ENCODE results near the gene VDR. TPM values are rescaled to one million over a fixed set of nuclear protein-coding genes. Genes with fewer than 3 reads are reported as not detected.

Gene VDR
- total RNA-seq, 1 donor from 2014 or later, result 17.6 TPM

DNA sequence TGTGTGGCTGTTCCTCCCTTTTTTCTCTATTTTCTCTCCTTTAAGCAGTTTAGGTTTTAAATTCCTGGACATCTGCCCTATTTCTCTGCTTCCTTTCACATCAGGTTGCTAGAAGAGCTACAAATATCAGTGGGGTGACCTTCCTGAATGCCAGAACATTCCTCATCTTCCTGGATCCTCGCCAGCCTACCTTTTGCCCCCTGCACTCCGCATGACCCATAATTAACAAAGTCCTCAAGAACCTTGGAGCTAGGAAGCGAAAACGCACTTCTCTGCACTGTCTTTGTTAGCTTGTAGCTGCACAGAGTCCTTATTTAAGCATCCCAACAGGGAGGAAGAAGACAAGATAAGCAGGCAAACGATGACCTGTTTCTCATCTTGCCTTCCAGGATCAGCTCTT, 30.5 kb downstream of the VDR start:
- no peak for DNase-seq (ENCODE audit: low read depth)

DNA sequence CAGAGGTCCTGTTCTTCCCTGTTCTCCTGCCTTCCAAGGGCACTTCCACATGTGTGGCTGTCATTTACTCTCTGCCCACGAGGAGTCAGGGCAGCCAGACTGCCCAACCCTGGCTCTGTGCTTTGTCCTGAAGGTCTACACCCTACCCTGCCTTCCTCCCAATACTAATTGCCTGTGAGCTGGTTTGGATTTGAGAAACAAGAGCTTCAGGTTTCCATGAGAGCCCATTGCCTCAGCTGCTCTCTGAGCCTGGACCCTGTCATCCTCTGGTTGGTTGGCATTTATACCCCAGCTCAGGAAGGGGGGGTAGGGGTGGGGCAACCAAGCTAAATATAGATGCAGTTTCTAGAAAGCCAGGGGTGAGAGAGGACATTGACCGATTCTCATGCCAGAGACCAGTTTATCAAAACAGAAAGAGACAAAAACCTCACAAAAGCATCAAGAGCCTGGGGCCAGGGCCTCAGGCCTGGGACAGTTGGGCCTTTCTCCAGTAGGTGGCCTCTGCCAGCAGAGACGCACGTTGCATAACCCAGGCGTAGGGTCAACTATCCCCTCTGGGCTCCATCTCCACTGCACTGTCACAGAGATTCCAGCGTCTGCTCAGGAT, 34.5 kb downstream of the VDR start:
- peak; percentile 96 for DNase-seq (ENCODE audit: low read depth)

DNA sequence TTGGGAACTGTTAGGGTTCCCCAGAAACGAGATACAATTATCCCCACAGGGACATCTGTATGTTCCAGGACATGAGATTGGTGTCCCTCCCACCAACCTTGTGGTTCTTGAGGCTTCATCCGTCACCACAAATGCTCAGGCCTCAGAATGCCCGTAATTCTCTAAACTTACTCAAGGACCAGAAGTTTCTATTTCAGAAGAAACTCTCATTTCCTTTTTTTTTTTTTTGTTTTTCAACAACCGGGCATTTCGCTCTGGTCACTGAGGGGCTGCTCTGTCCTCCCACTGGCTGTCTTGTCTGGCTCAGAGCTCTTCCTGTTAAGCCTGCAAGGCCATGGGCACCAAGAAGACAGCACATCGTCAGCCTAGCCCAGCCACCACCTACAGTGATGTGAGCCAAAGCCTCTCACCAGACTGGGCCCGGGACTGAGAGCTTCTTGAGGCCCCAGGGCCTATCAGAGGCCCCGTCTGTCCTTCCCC, 36.2 kb downstream of the VDR start:
- DNase-seq (ENCODE audit: low read depth), result peak; percentile 49

DNA sequence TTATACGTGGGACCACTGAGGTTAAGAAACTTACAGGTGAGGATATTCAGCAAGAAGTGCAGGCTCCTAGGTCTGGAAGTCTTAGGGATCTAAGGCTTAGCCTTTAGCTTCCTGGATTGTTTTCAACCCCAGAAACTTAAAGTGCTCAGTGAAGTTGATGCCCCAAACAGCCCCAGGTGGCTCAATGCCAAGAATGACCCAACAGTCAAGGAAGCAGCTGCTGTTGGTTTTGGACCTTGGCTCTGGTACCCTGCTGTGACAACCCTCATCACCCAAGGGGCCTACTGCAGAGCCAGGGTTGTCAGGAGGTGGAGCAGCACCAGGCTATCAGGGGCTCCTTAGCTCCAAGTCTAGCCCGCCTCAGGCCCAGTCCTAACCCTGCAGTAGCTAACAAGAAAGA, 36.8 kb downstream of the VDR start:
- DNase-seq (ENCODE audit: low read depth), result peak; percentile 77

DNA sequence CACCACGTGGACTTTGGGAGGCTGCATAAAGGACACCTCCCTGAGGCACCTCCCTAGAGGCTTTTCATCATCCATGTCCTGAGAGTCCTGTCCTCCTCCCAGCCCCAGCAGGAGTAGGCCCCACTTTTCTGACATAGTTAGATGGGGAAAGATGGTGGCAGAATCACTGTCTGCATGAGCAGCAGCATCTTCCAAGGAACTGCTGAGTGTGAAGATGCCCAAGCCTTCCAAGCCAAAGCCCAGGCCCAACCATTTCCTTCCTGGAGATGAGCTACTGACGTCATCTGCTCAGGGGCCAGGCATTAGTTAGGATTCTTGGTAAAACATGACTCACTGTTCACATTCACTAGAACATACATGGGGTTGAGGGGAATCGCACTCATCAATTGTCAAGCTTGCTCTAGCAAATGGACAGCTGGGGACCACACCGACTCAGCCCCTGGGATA, 37.3 kb downstream of the VDR start:
- DNase-seq (ENCODE audit: low read depth), result peak; percentile 50

DNA sequence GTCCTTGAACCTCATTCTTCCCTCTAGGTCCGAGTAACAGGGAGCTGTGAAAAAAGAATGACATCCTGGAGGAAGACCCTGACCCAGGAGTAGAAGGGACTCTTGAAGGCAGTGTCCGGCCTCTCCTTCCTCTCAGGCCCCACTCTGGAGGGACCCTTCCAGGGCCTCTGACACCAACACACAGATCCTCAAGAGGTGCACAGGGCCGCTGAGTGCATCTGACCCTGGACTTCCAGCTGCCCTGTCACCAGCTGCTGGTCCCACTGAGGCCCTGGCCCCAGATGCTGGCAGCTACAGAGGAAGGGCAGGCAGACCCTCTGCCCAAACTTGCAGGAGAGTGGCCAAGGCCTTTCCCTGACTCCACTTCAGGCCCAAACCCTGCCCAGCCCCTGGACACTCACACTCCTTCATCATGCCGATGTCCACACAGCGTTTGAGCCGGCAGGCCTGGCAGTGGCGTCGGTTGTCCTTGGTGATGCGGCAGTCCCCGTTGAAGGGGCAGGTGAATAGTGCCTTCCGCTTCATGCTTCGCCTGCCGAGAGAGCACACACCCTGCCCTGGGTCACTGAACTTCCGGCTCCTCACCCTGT, 40.1 kb downstream of the VDR start:
- DNase-seq (ENCODE audit: low read depth), result no peak

DNA sequence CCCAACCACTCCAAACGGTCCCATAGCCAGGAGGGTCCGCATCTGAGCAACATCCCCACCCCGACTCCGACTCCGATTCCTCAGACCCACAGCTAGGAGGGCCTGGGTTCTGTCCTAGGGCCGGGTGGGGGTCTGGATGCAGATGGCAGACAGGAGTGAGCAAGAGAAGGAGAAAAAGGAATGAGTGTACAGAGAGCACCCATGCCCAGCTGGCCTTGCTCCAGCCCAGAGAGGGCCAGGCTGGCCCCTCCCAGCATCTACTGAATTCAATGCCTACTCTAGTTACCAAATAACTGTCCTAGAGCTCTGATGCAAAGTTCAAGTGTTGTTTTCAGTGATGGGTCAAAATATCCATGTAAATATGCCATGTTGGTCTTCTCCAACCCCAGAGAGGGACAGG, 40.8 kb downstream of the VDR start:
- no peak for DNase-seq (ENCODE audit: low read depth)

DNA sequence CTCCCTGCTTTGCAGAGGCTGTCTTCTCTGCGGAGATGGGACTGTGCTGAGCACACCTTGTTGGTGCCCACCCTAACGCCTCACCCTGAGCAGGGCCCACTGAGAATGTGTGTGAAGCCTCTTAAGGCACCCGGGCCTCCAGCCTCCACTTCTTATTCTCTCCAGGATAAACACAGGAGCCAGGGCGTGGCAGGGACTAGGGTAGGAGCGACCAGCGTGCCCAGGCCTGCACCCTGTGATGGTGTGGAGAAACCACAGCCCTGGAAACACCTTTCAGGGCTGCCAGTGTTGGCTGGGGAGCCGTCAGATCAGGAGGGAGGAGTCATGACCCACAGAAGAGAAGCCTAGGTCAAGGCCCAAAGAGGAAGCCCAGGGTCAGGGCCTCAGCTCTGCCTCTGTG, 41.3 kb downstream of the VDR start:
- DNase-seq (ENCODE audit: low read depth), result no peak

DNA sequence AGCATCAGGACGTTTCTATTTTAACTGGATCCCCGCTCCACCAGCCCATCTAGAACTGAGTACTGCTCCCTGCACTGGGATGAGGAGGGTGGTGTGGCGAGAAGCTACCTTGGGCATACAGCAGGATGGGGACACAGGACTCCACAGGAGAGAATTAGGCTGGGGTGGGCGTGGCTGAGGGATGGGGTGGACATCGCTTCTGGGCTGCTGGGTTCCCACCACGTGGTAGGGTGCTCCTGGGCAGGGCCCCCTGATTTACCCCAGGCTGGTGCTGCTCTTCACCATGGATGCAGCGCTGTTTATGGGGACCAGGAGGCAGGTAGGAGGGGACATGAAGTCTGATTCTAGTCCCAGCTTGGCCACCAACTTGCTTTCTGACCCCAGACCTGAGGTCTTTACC, 41.9 kb downstream of the VDR start:
- no peak for DNase-seq (ENCODE audit: low read depth)

DNA sequence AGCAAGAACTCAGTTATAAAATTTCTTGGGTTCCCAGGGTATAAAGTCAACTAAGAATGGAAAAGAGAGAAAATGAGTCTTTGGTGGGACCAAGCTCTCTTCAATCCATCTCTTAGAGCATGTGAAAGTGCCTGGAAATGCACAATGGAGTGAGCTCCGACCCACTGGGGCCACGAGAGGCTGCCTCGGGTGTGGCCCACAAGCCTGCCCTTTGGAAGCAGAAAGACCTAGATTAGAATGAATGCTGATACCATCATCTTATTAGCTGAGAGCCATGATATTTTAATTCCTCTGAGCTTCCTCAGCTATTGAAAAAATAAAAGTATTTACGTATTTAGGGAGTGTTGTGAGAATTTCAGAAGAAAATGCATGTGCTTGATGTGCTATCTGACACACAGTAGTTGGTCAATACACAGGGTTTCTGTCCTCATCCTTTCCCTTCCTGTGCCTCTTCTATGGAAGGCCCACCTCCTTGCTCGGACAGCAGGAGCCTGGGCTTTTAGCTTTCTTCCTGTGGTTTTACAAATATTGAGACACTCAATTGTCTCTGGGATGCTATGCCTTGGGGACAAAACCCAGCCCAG, 42.5 kb downstream of the VDR start:
- DNase-seq (ENCODE audit: low read depth), result no peak

DNA sequence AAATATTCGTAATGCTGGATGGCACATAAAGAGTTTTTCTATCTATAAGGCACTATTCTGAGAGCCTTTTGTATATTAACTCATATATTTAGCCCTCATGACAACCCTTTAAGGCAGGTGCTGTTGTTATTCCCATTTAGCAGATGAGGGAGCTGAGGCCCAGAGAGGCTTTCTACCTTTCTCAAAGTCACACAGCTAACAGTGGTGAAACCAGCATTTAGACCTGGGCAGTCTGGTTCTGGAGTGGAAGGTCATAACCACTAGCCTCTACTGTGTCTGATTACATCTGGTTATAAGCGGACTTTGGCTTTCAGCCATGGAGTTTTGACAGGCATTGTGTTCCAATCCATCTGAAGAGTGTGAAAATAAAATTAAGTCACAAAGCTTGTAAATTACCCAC, 43.9 kb downstream of the VDR start:
- no peak for DNase-seq (ENCODE audit: low read depth)

DNA sequence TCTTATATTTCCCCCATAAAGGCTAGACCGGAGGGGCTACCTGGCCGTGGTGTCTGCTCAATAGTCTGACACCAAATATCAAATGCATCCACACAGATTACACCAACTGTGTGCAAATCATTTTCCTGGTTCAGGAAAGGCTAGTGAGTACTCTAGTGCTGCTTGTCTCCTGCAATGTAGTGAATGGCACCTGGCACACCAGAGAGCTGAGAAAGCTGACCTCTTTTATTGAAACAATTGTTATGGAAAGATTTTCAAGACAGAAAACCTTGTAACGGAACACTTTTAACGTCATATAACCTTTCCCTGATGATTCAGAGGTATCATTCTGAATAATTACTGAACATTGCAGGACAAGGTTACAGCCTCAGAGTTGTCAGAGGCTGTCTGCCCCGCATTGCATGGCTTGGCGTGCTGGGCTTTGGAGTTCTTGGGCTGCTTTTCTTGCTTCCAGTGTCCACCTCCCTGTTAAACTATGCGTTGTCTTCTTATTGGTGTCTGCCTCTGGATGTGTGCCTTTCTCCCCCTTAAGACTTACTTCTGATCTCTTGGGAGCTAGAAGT, 44.4 kb downstream of the VDR start:
- DNase-seq (ENCODE audit: low read depth), result no peak

DNA sequence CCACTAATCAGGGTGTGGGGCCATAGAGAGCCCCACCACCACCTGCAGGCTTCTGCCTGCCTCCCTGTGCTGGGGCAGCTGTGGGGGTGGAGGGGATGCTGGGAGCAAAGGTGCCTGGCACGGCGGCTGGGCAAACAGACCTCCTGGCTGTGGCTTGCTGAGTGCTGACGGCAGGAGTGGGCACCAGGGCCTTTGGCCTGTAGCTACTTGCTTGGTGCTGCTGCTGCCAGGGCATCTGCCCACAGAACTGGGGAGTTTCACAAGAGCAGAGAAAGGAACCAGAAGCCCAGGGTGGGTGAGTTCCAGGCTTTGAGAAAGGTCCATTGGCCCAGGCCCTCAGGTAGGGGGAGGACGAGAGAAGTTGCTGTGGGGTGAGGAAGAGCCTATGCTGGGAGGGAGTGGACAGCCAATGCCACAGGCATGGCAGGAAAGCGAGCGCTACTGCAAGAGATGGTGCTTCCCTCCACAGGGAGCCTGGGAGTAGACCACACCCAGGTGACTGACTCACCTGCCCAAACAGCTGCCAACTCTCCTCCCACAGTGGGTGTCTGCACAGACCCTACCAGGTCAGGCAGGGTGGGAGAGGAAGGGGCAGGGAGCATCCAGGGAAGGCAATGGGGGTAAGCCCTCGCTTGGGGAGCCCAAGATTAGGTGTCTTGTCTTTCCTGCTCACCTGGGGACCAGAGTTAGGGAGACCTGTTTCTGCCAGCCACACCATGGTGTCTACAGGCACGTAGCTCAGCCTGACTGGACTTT, 46.1 kb downstream of the VDR start:
- DNase-seq (ENCODE audit: low read depth), result no peak

DNA sequence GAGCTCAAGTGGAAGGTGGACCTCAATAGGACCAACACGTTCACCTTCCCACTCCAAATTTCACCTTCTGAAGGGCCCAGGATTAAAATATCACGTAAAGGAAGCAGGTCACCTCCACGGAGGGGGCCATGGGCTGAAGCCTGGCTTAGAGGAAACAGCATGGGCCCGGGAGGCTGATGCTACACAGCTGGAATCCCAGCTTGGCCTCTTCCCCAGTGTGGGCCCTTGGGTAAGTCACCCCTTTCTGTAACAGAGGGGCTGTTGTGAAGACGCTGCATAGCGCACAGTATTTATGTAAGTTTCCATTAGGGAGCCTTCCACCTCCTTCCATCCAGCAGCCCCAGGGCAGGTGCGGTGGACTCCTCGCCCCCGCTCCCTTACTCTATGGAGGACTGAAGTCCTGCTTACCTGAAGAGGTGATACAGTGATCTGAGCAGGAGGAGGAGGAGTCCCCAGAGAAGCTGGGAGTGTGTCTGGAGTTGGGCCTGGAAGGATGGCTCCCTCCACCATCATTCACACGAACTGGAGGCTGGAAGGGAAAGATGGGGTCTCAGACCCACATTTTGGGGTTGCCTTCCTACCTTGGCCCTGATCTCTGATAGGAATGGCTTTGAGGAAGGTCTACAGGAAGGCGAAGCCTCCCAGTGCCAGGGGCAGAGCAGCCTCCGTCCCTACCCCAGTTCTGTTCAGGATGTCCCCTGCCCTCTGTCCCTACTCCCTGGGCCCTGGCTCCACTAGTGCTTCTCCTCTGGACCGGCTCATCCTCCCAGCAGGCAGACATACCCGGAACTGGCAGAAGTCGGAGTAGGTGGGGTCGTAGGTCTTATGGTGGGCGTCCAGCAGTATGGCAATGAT, 47.8 kb downstream of the VDR start:
- DNase-seq (ENCODE audit: low read depth), result no peak

DNA sequence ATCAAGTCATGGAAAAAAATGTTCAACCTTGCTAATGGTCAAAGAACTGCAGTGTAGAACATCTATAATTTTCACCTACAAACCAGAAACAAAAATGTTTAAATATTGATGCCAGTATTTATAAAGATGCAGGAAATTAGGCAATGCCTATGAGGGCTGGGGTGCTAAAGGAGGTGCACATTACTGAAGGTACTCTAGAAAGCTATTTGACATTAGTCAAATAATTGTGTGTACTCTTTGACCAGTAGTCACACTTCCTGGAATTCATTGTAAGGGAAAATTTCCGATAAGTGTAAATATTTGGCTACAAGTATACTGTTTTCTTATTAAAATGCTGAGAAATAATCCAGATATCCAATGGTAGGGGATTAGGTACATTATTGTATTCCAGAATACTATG, 48.7 kb downstream of the VDR start:
- DNase-seq (ENCODE audit: low read depth), result no peak

DNA sequence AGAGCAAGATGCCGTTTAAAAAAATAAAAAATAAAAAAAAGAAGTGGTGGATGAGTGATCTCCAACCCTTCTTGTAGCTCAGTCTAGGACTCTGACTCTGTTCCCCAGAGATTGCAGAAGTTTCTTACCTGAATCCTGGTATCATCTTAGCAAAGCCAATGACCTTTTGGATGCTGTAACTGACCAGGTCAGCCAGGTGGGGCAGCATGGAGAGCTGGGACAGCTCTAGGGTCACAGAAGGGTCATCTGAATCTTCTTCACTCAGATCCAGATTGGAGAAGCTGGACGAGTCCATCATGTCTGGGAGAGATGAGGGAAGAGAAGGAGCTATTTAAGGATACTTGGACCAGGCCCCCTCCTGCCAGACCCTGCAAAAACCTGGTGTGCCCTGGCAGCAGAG, 49.3 kb downstream of the VDR start:
- DNase-seq (ENCODE audit: low read depth), result no peak

DNA sequence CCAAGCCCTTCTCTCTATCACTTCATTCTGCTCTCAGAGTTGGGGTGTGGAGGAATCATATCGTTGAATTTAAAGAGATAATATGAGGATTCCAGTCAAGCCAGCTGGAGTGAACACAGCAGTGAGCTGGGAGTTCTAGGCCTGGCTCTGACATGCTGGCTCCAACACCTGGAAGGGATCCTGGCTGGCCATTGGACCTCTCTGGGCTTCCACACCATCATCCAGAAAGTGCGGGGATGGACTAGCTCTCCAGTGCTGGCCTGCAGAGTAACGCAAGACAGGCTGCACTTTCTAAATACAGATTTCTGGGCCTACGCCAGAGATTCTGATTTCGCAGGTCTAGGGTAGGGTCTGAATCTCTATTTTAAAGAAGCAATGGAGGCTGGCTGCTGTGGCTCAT, 50.3 kb downstream of the VDR start:
- DNase-seq (ENCODE audit: low read depth), result no peak

DNA sequence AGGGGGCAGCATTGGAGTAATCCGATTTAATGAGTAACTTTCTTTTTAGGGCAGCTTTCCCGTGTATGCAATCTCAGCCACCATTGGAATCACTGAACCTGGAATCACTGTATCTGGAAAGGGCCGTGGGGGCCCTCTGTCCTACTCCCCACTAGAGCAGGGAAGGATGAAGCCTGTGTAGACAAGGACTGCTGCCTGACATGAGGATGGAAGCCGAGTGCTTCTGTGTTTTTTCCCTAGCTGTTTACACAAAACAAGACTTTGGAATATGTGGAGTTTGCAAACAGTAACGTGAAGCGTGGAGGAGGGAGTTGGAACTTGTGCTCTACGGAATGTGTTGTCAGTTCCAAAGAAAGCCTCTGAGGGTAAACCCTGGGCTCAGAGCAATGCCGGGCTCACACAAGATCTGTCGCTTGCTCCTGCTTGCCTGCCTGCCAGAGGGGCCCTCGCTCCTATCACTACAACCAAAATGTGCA, 52.7 kb downstream of the VDR start:
- no peak for DNase-seq (ENCODE audit: low read depth)

DNA sequence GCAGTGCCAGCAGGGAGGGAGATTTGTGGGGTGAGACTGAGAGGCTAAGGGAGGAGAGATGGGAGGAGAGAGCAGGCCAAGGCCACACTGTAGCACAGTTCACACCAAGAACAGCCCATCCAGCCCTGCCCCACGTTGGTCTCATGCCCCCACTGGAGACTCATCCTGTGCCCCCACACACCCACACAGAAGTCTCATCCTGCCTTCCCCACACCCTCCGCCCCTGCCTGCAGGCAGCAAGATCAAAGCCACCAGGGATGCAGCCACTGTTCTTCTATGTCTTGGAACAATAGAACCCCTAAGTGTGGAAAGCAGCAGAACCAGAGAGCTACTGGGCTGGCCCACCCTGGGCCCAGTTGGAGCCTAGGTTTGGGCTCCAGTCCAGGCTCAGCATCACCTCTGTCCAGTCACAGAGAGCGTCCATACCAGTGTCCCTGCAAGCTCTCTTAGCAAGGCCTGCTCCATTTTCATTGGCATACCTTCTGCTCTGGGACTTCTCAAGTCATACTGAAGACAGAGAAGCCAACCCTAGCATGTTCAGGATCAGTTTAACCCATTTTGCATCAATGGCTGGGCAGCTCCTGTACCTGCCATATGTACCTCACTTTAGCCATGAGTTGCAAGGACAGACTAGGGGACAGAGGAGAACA, 53.4 kb downstream of the VDR start:
- DNase-seq (ENCODE audit: low read depth), result no peak
